HepG2 (cell line): Measurements from ENCODE around the gene CSNK1D. TPM values are rescaled to one million over a fixed set of nuclear protein-coding genes. Genes with fewer than 3 reads are reported as not detected.

Source experiments
- ATAC-seq: fragments of 200-7000 bp; cut with Tn5 transposase; 3 replicates; pipeline ENCODE4 v1.9.1; 2020; ENCODE audit warnings: mild to moderate bottlenecking, moderate library complexity
- BruUV-seq: library from RNA; stranded (reverse); fragments of 400-500 nt; replicated peaks from 2 replicates; lab custom pipeline; 2021; lab: Mats Ljungman, UMichigan
- CTCF ChIA-PET: fragments of 300-600 bp; formaldehyde crosslinking; extraction: SDS; loops from one replicate; lab custom pipeline; 2021; ENCODE audit warnings: low total read pairs, inconsistent platforms, low intra/inter-chr PET ratio; lab: Yijun Ruan, JAX
- POLR2A ChIA-PET: fragments of 350-600 bp; sonication (Branson Sonifier 250); formaldehyde crosslinking; loops from one replicate; lab custom pipeline; 2020; ENCODE audit warnings: antibody characterized with exemption, inconsistent platforms; lab: Yijun Ruan, JAX
- DNase-seq: peaks from one replicate; pipeline ENCODE4 v3.0.0-alpha.2; 2015; ENCODE audit warnings: low spot score
- FAIRE-seq: peaks from 3 replicates; lab custom pipeline; 2011; peaks lifted over from hg19 to GRCh38; lab: Jason Lieb, UNC
- H2AFZ ChIP-seq: one replicate; pipeline ENCODE4 v1.6.1; 2011; ENCODE audit warnings: low read length, inconsistent platforms
- H3K27ac ChIP-seq: fragments of 300-600 bp; 3 replicates; pipeline ENCODE4 v1.8.0; 2011; ENCODE audit warnings: mixed run types, mild to moderate bottlenecking, mixed read lengths, low read length, inconsistent platforms; ENCODE audit not compliant: insufficient read depth; ENCODE audit errors: extremely low read length
- H3K27me3 ChIP-seq, 2 experiments: fragments of 200-600 bp in 1 of 2; 2 replicates in 1 of 2; 3 replicates in 1 of 2; pipeline versions ENCODE4 v1.6.0 to v1.8.0; 2011; ENCODE audit warnings: low read length in 2 of 2, mild to moderate bottlenecking in 2 of 2, moderate library complexity in 2 of 2, inconsistent platforms in 1 of 2; ENCODE audit not compliant: insufficient read depth in 2 of 2, control insufficient read depth in 1 of 2
- H3K36me3 ChIP-seq, 2 experiments: fragments of 200-600 bp in 1 of 2; replicated peaks in 1 of 2; 2 replicates in 1 of 2; 3 replicates in 1 of 2; pipeline versions ENCODE4 v1.5.1 to v1.8.0; 2011; ENCODE audit warnings: low read length in 2 of 2, inconsistent platforms in 1 of 2; ENCODE audit not compliant: insufficient read depth in 2 of 2, control insufficient read depth in 1 of 2
- H3K4me1 ChIP-seq: 2 replicates; pipeline ENCODE4 v1.5.1; 2012; ENCODE audit warnings: low read length, inconsistent platforms; ENCODE audit not compliant: insufficient read depth
- H3K4me2 ChIP-seq: 2 replicates; pipeline ENCODE4 v1.6.0; 2011; ENCODE audit warnings: low read depth, low read length, inconsistent platforms
- H3K4me3 ChIP-seq, 3 experiments: fragments of 200-600 bp in 1 of 3; sonication (generic), shearing (Covaris generic) in 1 of 3; replicated peaks in 1 of 3; 2 replicates each; pipeline ENCODE4 v1.5.1; 2011 to 2016; ENCODE audit warnings: low read length in 3 of 3, inconsistent platforms in 2 of 3, low read depth in 2 of 3, mild to moderate bottlenecking in 2 of 3, control low read depth in 1 of 3, mixed read lengths in 1 of 3; ENCODE audit not compliant: insufficient read depth in 1 of 3
- H3K79me2 ChIP-seq: one replicate; pipeline ENCODE4 v1.6.1; 2011; ENCODE audit warnings: low read length, inconsistent platforms; ENCODE audit not compliant: insufficient read depth
- H3K9ac ChIP-seq: 2 replicates; pipeline ENCODE4 v1.6.0; 2011; ENCODE audit warnings: mild to moderate bottlenecking, low read depth, low read length, inconsistent platforms; ENCODE audit not compliant: insufficient read depth
- H3K9me3 ChIP-seq: 2 replicates; pipeline ENCODE4 v1.5.1; 2012; ENCODE audit warnings: mild to moderate bottlenecking, low read length
- H4K20me1 ChIP-seq: 2 replicates; pipeline ENCODE4 v1.6.0; 2011; ENCODE audit warnings: inconsistent platforms, mild to moderate bottlenecking, low read length, moderate library complexity; ENCODE audit not compliant: insufficient read depth
- ATF2 ChIP-seq: sonication (generic); formaldehyde crosslinking; IDR thresholded peaks from 2 replicates; pipeline ENCODE4 v1.4.0; 2020; ENCODE audit warnings: missing genetic modification reagents
- MAFK ChIP-seq, 2 experiments: IDR thresholded peaks in 1 of 2; conservative IDR thresholded peaks in 1 of 2; 2 replicates each; pipeline ENCODE4 v1.6.1; 2011; ENCODE audit warnings: improper control_type of control experiment in 2 of 2, low read length in 2 of 2
- PCBP1 ChIP-seq: fragments of 200-400 bp; formaldehyde crosslinking; IDR thresholded peaks from 2 replicates; pipeline ENCODE4 v1.6.1; 2017; ENCODE audit warnings: mild to moderate bottlenecking, low read depth, low read length, borderline replicate concordance
- PHF20 ChIP-seq: sonication (generic); formaldehyde crosslinking; IDR thresholded peaks from 2 replicates; pipeline ENCODE4 v1.5.0; 2020; ENCODE audit warnings: mild to moderate bottlenecking, missing genetic modification reagents
- SIN3A ChIP-seq: IDR thresholded peaks from 2 replicates; pipeline ENCODE4 v1.6.1; 2011; ENCODE audit warnings: low read depth, mild to moderate bottlenecking, control low read depth, low read length, borderline replicate concordance
- ZNF572 ChIP-seq: sonication (generic); formaldehyde crosslinking; IDR thresholded peaks from 2 replicates; pipeline ENCODE4 v1.5.1; 2020; ENCODE audit warnings: mild to moderate bottlenecking, missing genetic modification reagents
- WGBS: methylation state at CpG from one replicate; pipeline ENCODE4 v1.1.6; 2017; ENCODE audit warnings: low lambda C conversion rate; 5-methylcytosine and 5-hydroxymethylcytosine counted together
- in situ Hi-C: cut with HindIII; loops from 2 replicates; pipeline ENCODE4 v1.10.0; 2017; ENCODE audit warnings: low pct_unique_long_range_greater_than_20kb; ENCODE audit not compliant: extremely low pct_ligation_motif_present
- intact Hi-C: fragments of 100-400 bp; cut with micrococcal nuclease; formaldehyde crosslinking; loops from one replicate; pipeline ENCODE4 v1.10.0; 2022; ENCODE audit not compliant: unreplicated experiment
- polyA plus RNA-seq, 8 experiments: library from polyadenylated mRNA; depleted of rRNA in 3 of 8; stranded (reverse) in 7 of 8; unstranded in 1 of 8; fragments of >200 nt; fragmentation: Illumina TruSeq in 4 of 8; extraction: Trizol in 4 of 8; gene quantifications; 2 replicates each; pipeline versions ENCODE4 v1.2.1 to v1.2.3, GENCODE V29; 2011 to 2016; ENCODE audit warnings: low read depth in 4 of 8, missing spikeins in 1 of 8, mixed read lengths in 1 of 8; ENCODE audit not compliant: insufficient read depth in 1 of 8
- total RNA-seq, 5 experiments: library from RNA; depleted of rRNA; stranded (reverse); fragments of >200 nt; fragmentation: Illumina TruSeq; extraction: Trizol; gene quantifications; 2 replicates each; pipeline ENCODE4 v1.2.3, GENCODE V29; 2016; ENCODE audit warnings: low read depth in 1 of 5
- TF ChIP-seq, protein P1 (sequence below): sonication (generic); formaldehyde crosslinking; IDR thresholded peaks from 2 replicates; pipeline ENCODE4 v1.5.0; 2020; ENCODE audit warnings: missing genetic modification reagents
- TF ChIP-seq, protein P2 (sequence below): sonication (generic); formaldehyde crosslinking; IDR thresholded peaks from 2 replicates; pipeline ENCODE4 v1.9.0; 2022; ENCODE audit warnings: low read depth, missing genetic modification reagents
- TF ChIP-seq, protein P3 (sequence below): sonication (generic); formaldehyde crosslinking; IDR thresholded peaks from 2 replicates; pipeline ENCODE4 v1.5.0; 2020; ENCODE audit warnings: mild to moderate bottlenecking, missing genetic modification reagents
- TF ChIP-seq, protein P4 (sequence below): sonication (generic); formaldehyde crosslinking; IDR thresholded peaks from 2 replicates; pipeline ENCODE4 v1.8.1; 2023; ENCODE audit warnings: mild to moderate bottlenecking, inconsistent platforms, moderate library complexity, missing genetic modification reagents, borderline replicate concordance

Gene CSNK1D
- total and polyA plus RNA-seq, 2 of the 13 experiments (the other 11 are each of a cell fraction or from before 2014, with no cell fraction given), result 31.5 to 128 TPM

DNA sequence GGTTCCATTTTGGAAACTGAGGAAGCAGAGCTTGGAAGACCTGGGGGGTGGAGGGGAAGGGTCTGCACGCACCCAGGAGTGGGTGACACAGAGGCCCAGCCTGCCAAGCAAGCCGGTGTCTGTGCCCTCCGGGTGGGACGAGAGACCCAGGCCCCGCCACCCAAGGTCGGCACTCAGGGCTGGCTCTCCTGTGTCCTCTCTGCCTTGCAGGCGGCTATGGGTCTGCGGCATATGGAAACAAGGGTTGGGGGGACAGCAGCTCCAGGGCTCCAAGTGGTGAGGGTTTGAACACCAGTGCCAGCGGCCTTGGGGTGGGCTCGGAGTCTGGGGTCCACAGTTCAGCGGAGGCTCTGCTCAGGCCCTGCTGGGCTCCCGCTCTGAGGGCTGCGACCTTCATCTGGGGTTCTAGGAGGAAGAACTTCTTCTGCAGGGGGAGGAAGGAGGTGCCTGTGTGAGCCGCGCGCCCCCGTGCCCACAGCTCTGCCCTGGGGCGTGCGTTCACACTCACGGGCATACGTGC lies 48.5 kb upstream of the CSNK1D start (continued):
- TF ChIP-seq ATF2 (CRISPR knock-in tag) (no peak), PCBP1 (peak; percentile 91; the same call in 1 of the 2 replicates), SIN3A (no peak), ZNF572 (0 out of 2 replicates have a peak, but pooled peaks have one; percentile 16)
- TF ChIP-seq, protein P1, sequence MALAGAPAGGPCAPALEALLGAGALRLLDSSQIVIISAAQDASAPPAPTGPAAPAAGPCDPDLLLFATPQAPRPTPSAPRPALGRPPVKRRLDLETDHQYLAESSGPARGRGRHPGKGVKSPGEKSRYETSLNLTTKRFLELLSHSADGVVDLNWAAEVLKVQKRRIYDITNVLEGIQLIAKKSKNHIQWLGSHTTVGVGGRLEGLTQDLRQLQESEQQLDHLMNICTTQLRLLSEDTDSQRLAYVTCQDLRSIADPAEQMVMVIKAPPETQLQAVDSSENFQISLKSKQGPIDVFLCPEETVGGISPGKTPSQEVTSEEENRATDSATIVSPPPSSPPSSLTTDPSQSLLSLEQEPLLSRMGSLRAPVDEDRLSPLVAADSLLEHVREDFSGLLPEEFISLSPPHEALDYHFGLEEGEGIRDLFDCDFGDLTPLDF (CRISPR knock-in tag), result no peak

- WGBS, result 32% methylated on average over 56 of the region's 65 CpGs
- Histone ChIP-seq H3K4me3 (peak overlapping the region; percentile 22 to 71 (median 55); a peak in 5 of 6 replicates), H3K79me2 (peaks cover 3% of the 10 kb centered on the region), H4K20me1 (no peaks in the 10 kb centered on the region), H3K4me2 (peak overlapping the region; percentile 81), H3K27ac (peak overlapping the region; percentile 63), H3K36me3 (no peaks in the 10 kb centered on the region), H3K27me3 (no peaks in the 10 kb centered on the region; a peak in 1 of 5 replicates), H2AFZ (no peak overlapping the region), H3K4me1 (peaks cover 90% of the 10 kb centered on the region), H3K9me3 (no peaks in the 10 kb centered on the region), H3K9ac (peak overlapping the region; percentile 69)
- peak; percentile 3; the same call in 1 of the 3 replicates for ATAC-seq
- no peak for DNase-seq
- ChIA-PET CTCF (interaction anchor here (0.6 to 3.1 kb wide), 6 partner anchors 21 to 116 kb away, joined by 3 to 26 read pairs (median 3); no protein-coding TSS in a partner anchor), POLR2A (interaction anchor here (1.0 to 20.8 kb wide), 4 partner anchors 9 to 78 kb away, joined by 3 to 270 read pairs (median 4); no protein-coding TSS in a partner anchor)
- in situ Hi-C loops (loop anchor here (5.0 kb wide), 1 partner anchor 79 kb away; no protein-coding TSS in a partner anchor), intact Hi-C loops (loop anchor here (1.0 to 2.0 kb wide), 2 partner anchors 20 to 77 kb away; no protein-coding TSS in a partner anchor)
- FAIRE-seq, result no peak
- TSS peak; percentile 71 for BruUV-seq
- TF ChIP-seq MAFK (conservative IDR thresholded peaks at IDR 0.05 in 1 of 2, IDR thresholded peaks at IDR 0.05 in 1 of 2; ENCODE audit: low read length in 2 of 2) (no peak), PHF20 (CRISPR knock-in tag) (no peak)
- TF ChIP-seq, protein P2, sequence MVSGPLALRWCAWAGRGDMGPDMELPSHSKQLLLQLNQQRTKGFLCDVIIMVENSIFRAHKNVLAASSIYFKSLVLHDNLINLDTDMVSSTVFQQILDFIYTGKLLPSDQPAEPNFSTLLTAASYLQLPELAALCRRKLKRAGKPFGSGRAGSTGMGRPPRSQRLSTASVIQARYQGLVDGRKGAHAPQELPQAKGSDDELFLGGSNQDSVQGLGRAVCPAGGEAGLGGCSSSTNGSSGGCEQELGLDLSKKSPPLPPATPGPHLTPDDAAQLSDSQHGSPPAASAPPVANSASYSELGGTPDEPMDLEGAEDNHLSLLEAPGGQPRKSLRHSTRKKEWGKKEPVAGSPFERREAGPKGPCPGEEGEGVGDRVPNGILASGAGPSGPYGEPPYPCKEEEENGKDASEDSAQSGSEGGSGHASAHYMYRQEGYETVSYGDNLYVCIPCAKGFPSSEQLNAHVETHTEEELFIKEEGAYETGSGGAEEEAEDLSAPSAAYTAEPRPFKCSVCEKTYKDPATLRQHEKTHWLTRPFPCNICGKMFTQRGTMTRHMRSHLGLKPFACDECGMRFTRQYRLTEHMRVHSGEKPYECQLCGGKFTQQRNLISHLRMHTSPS, result 0 out of 2 replicates have a peak, but pooled peaks have one; percentile 49
- TF ChIP-seq, protein P3, sequence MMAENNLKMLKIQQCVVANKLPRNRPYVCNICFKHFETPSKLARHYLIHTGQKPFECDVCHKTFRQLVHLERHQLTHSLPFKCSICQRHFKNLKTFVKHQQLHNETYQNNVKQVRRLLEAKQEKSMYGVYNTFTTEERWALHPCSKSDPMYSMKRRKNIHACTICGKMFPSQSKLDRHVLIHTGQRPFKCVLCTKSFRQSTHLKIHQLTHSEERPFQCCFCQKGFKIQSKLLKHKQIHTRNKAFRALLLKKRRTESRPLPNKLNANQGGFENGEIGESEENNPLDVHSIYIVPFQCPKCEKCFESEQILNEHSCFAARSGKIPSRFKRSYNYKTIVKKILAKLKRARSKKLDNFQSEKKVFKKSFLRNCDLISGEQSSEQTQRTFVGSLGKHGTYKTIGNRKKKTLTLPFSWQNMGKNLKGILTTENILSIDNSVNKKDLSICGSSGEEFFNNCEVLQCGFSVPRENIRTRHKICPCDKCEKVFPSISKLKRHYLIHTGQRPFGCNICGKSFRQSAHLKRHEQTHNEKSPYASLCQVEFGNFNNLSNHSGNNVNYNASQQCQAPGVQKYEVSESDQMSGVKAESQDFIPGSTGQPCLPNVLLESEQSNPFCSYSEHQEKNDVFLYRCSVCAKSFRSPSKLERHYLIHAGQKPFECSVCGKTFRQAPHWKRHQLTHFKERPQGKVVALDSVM (CRISPR knock-in tag), result 0 out of 2 replicates have a peak, but pooled peaks have one; percentile 29
- TF ChIP-seq, protein P4, sequence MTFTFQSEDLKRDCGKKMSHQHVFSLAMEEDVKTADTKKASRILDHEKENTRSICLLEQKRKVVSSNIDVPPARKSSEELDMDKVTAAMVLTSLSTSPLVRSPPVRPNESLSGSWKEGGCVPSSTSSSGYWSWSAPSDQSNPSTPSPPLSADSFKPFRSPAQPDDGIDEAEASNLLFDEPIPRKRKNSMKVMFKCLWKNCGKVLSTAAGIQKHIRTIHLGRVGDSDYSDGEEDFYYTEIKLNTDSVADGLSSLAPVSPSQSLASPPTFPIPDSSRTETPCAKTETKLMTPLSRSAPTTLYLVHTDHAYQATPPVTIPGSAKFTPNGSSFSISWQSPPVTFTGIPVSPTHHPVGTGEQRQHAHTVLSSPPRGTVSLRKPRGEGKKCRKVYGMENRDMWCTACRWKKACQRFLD (CRISPR knock-in tag), result no peak
Measured at GRCh38 chr17:82320956-82321927, 47.7 kb upstream of the CSNK1D start.
